CD14-positive monocyte (primary cell): ENCODE measurements around the gene GRK2. TPM values are rescaled to one million over a fixed set of nuclear protein-coding genes. Genes with fewer than 3 reads are reported as not detected.

ENCODE experiments used
- DNase-seq, 3 donors: peaks; one replicate each; pipeline ENCODE4 v3.0.0-alpha.2; 2011 to 2022
- H2AFZ ChIP-seq: 2 replicates; pipeline ENCODE4 v1.6.0; 2012; ENCODE audit warnings: mild to moderate bottlenecking, low read depth, low read length, inconsistent platforms; ENCODE audit not compliant: insufficient read depth, poor library complexity, severe bottlenecking
- H3K27ac ChIP-seq, 2 donors: 1 replicate in 1 of 2; 2 replicates in 1 of 2; pipeline ENCODE4 v1.5.1; 2012 to 2013; ENCODE audit warnings: low read length in 2 of 2, control low read depth in 1 of 2, inconsistent platforms in 1 of 2, low read depth in 1 of 2, mild to moderate bottlenecking in 1 of 2
- H3K27me3 ChIP-seq, 2 donors: one replicate each; pipeline versions ENCODE4 v1.6.0 to v1.6.1; 2011 to 2013; ENCODE audit warnings: low read length in 2 of 2; ENCODE audit not compliant: control insufficient read depth in 2 of 2, insufficient read depth in 2 of 2
- H3K36me3 ChIP-seq, 2 donors: replicated peaks in 1 of 2; 1 replicate in 1 of 2; 2 replicates in 1 of 2; pipeline versions ENCODE4 v1.5.1 to v1.6.1; 2012 to 2013; ENCODE audit warnings: low read length in 2 of 2, control low read depth in 1 of 2, inconsistent platforms in 1 of 2, mild to moderate bottlenecking in 1 of 2; ENCODE audit not compliant: insufficient read depth in 2 of 2, control insufficient read depth in 1 of 2
- H3K4me1 ChIP-seq, 2 donors: 1 replicate in 1 of 2; 2 replicates in 1 of 2; pipeline versions ENCODE4 v1.5.1 to v1.6.1; 2012 to 2013; ENCODE audit warnings: low read length in 2 of 2, control low read depth in 1 of 2, inconsistent platforms in 1 of 2, mild to moderate bottlenecking in 1 of 2, moderate library complexity in 1 of 2; ENCODE audit not compliant: insufficient read depth in 2 of 2, control insufficient read depth in 1 of 2
- H3K4me2 ChIP-seq: replicated peaks from 2 replicates; pipeline ENCODE3; 2012; ENCODE audit warnings: low read length, moderate library complexity, mild to moderate bottlenecking; ENCODE audit not compliant: poor library complexity, severe bottlenecking; ENCODE audit errors: extremely low read depth
- H3K4me3 ChIP-seq, 3 experiments: fragments of 200-600 bp in 1 of 3; sonication (generic) in 1 of 3; replicated peaks in 1 of 3; 1 replicate in 2 of 3; 2 replicates in 1 of 3; pipeline ENCODE4 v1.5.1; 2011 to 2013; ENCODE audit warnings: low read length in 3 of 3, mild to moderate bottlenecking in 3 of 3, control low read depth in 2 of 3, low read depth in 2 of 3, inconsistent platforms in 1 of 3, moderate library complexity in 1 of 3
- H3K79me2 ChIP-seq: 2 replicates; pipeline ENCODE4 v1.6.0; 2012; ENCODE audit warnings: mild to moderate bottlenecking, control low read depth, inconsistent platforms, low read length, moderate library complexity; ENCODE audit not compliant: insufficient read depth
- H3K9ac ChIP-seq: 2 replicates; pipeline ENCODE4 v1.6.0; 2017; ENCODE audit warnings: low read length, mild to moderate bottlenecking; ENCODE audit not compliant: insufficient read depth, poor library complexity, severe bottlenecking
- H3K9me3 ChIP-seq, 2 donors: replicated peaks in 1 of 2; 1 replicate in 1 of 2; 2 replicates in 1 of 2; pipeline versions ENCODE4 v1.5.1 to v1.6.1; 2012 to 2013; ENCODE audit warnings: low read length in 2 of 2, control low read depth in 1 of 2; ENCODE audit not compliant: control insufficient read depth in 1 of 2, insufficient read depth in 1 of 2
- H4K20me1 ChIP-seq: 2 replicates; pipeline ENCODE4 v1.6.0; 2012; ENCODE audit warnings: mild to moderate bottlenecking, low read length, control low read depth, moderate library complexity; ENCODE audit not compliant: insufficient read depth
- H3K27ac Mint-ChIP-seq, 7 donors: one replicate each; pipeline ENCODE4 v1.8.0; 2020; ENCODE audit warnings: mild to moderate bottlenecking in 7 of 7, mixed read lengths in 7 of 7, moderate library complexity in 6 of 7, inconsistent platforms in 2 of 7
- H3K27me3 Mint-ChIP-seq, 3 donors: one replicate each; pipeline ENCODE4 v1.8.0; 2021 to 2022; ENCODE audit warnings: low read depth in 3 of 3, mild to moderate bottlenecking in 3 of 3, mixed read lengths in 3 of 3, moderate library complexity in 3 of 3, inconsistent platforms in 1 of 3
- H3K36me3 Mint-ChIP-seq, 2 donors: one replicate each; pipeline ENCODE4 v1.8.0; 2020; ENCODE audit warnings: mixed read lengths in 2 of 2, inconsistent platforms in 1 of 2, mild to moderate bottlenecking in 1 of 2
- H3K4me1 Mint-ChIP-seq: one replicate; pipeline ENCODE4 v1.8.0; 2020; ENCODE audit warnings: mild to moderate bottlenecking, mixed read lengths
- H3K4me3 Mint-ChIP-seq, 2 donors: one replicate each; pipeline ENCODE4 v1.8.0; 2020; ENCODE audit warnings: mild to moderate bottlenecking in 2 of 2, mixed read lengths in 2 of 2, moderate library complexity in 1 of 2
- H3K9me3 Mint-ChIP-seq, 7 donors: one replicate each; pipeline ENCODE4 v1.8.0; 2020 to 2022; ENCODE audit warnings: mixed read lengths in 7 of 7, mild to moderate bottlenecking in 6 of 7, moderate library complexity in 6 of 7, inconsistent platforms in 2 of 7
- CTCF ChIP-seq: fragments of 200-600 bp; IDR thresholded peaks from one replicate; pipeline ENCODE4 v1.8.0; 2022; ENCODE audit warnings: antibody characterized with exemption, mild to moderate bottlenecking
- WGBS: methylation state at CpG from one replicate; pipeline ENCODE4 v1.1.5; 2013; ENCODE audit warnings: missing lambda C conversion rate; ENCODE audit not compliant: insufficient coverage; 5-methylcytosine and 5-hydroxymethylcytosine counted together
- intact Hi-C, 2 donors: fragments of 100-400 bp; cut with micrococcal nuclease; formaldehyde crosslinking; loops; one replicate each; pipeline versions ENCODE4 v1.15.0 to v1.15.1; 2023
- polyA plus RNA-seq, 3 donors: library from polyadenylated mRNA; depleted of rRNA in 1 of 3; unstranded in 2 of 3; stranded (reverse) in 1 of 3; fragments of 300-500 nt in 2 of 3; fragments of >200 nt in 1 of 3; fragmentation: Illumina TruSeq in 2 of 3; gene quantifications; 1 replicate in 2 of 3; 2 replicates in 1 of 3; pipeline ENCODE4 v1.2.3, GENCODE V29; 2012 to 2021

GRK2 gene
- polyA plus RNA-seq, 3 donors = 34.9 to 777 (median 43.0) TPM

GRCh38 chr11:67323526-67323925 is 57.3 kb downstream of the GRK2 start:
- H3K36me3 ChIP-seq = no peaks in the 10 kb centered on the region
- Mint-ChIP-seq H3K4me3 (no peak overlapping the region), H3K36me3 (no peaks in the 10 kb centered on the region), H3K27ac (no peak overlapping the region), H3K9me3 (no peaks in the 10 kb centered on the region), H3K27me3 (peaks cover 2 to 7% (median 6%) of the 10 kb centered on the region in 3 donors), H3K4me1 (peaks cover 2% of the 10 kb centered on the region)
- peaks cover 0 to under 1% of the 10 kb centered on the region in 2 donors for H3K4me1 ChIP-seq
- no peaks in the 10 kb centered on the region for H3K9me3 ChIP-seq
- no peaks in the 10 kb centered on the region for H3K79me2 ChIP-seq
- H2AFZ ChIP-seq = no peak overlapping the region
- WGBS = 99% methylated on average over 6 of the region's 7 CpGs
- H3K9ac ChIP-seq = no peak overlapping the region
- intact Hi-C loops = no loop called here
- DNase-seq = no peak
- no peaks in the 10 kb centered on the region for H3K27me3 ChIP-seq
- no peaks in the 10 kb centered on the region for H4K20me1 ChIP-seq
- H3K4me3 ChIP-seq = no peak overlapping the region
- TF ChIP-seq CTCF = no peak
- no peak overlapping the region for H3K27ac ChIP-seq
- no peak overlapping the region for H3K4me2 ChIP-seq

GRCh38 chr11:67332081-67332691 is 65.9 kb downstream of the GRK2 start:
- Mint-ChIP-seq H3K36me3 (no peaks in the 10 kb centered on the region), H3K27me3 (peaks cover 0 to 1% (median 0%) of the 10 kb centered on the region in 3 donors), H3K4me3 (no peak overlapping the region), H3K27ac (no peak overlapping the region), H3K9me3 (no peaks in the 10 kb centered on the region), H3K4me1 (no peaks in the 10 kb centered on the region)
- WGBS = 94% methylated on average over 5 of the region's 6 CpGs
- H3K36me3 ChIP-seq = no peaks in the 10 kb centered on the region
- TF ChIP-seq CTCF = no peak
- H3K4me2 ChIP-seq = no peak overlapping the region
- no peak overlapping the region for H3K9ac ChIP-seq
- H3K4me1 ChIP-seq = no peaks in the 10 kb centered on the region
- H3K4me3 ChIP-seq = no peak overlapping the region
- H4K20me1 ChIP-seq = no peaks in the 10 kb centered on the region
- no peaks in the 10 kb centered on the region for H3K79me2 ChIP-seq
- H2AFZ ChIP-seq = no peak overlapping the region
- H3K9me3 ChIP-seq = no peaks in the 10 kb centered on the region
- intact Hi-C loops = no loop called here
- no peak overlapping the region for H3K27ac ChIP-seq
- H3K27me3 ChIP-seq = no peaks in the 10 kb centered on the region
- DNase-seq = no peak

Other genes starting within 250 kb of the GRK2 start
- not detected for gene SYT12, start 243.3 kb upstream of the GRK2 start, polyA plus RNA-seq
- gene RHOD, start 209.6 kb upstream of the GRK2 start, polyA plus RNA-seq = not detected
- 10 to 100 TPM in 1 of 3 donors, 1 to 10 TPM in 2; 2.6 to 98.9 (median 3.9) TPM for gene KDM2A, start 147.2 kb upstream of the GRK2 start, polyA plus RNA-seq
- gene ANKRD13D, start 22.8 kb downstream of the GRK2 start, polyA plus RNA-seq = 100 to 1,000 TPM in 1 of 3 donors, 10 to 100 TPM in 1, 1 to 10 TPM in 1; 9.1 to 389 (median 10.3) TPM
- gene SSH3, start 37.1 kb downstream of the GRK2 start, polyA plus RNA-seq = 10 to 100 TPM in 1 of 3 donors, 1 to 10 TPM in 2; 3.6 to 23.3 (median 5.8) TPM
- 100 to 1,000 TPM; 157 to 205 (median 176) TPM for gene POLD4, start 87.1 kb downstream of the GRK2 start, polyA plus RNA-seq
- gene CLCF1, start 107.1 kb downstream of the GRK2 start, polyA plus RNA-seq = 10 to 100 TPM in 1 of 3 donors, under 1 TPM in 2; 0.44 to 14.8 (median 0.94) TPM
- gene RAD9A, start 125.5 kb downstream of the GRK2 start, polyA plus RNA-seq = 10 to 100 TPM in 1 of 3 donors, 1 to 10 TPM in 2; 3.7 to 31.7 (median 3.8) TPM
- 100 to 1,000 TPM; 209 to 551 (median 461) TPM for gene PPP1CA, start 135.4 kb downstream of the GRK2 start, polyA plus RNA-seq
- gene TBC1D10C, start 137.6 kb downstream of the GRK2 start, polyA plus RNA-seq = 10 to 100 TPM; 68.6 to 72.9 (median 71.6) TPM
- gene CARNS1, start 149.2 kb downstream of the GRK2 start, polyA plus RNA-seq = under 1 TPM in 1 of 3 donors, not detected in 2; 0.09 TPM
- 100 to 1,000 TPM in 1 of 3 donors, 10 to 100 TPM in 2; 51.6 to 101 (median 53.8) TPM for gene RPS6KB2, start 162.0 kb downstream of the GRK2 start, polyA plus RNA-seq
- gene PTPRCAP, start 171.2 kb downstream of the GRK2 start, polyA plus RNA-seq = 10 to 100 TPM in 1 of 3 donors, 1 to 10 TPM in 2; 2.1 to 14.3 (median 2.8) TPM
- gene CORO1B, start 177.0 kb downstream of the GRK2 start, polyA plus RNA-seq = 100 to 1,000 TPM; 105 to 151 (median 106) TPM
- gene GPR152, start 186.3 kb downstream of the GRK2 start, polyA plus RNA-seq = not detected
- 1 to 10 TPM in 1 of 3 donors, under 1 TPM in 1, not detected in 1; 0.28 to 1.7 TPM for gene CABP4, start 188.9 kb downstream of the GRK2 start, polyA plus RNA-seq
- gene TMEM134, start 202.8 kb downstream of the GRK2 start, polyA plus RNA-seq = 100 to 1,000 TPM in 1 of 3 donors, 10 to 100 TPM in 2; 67.4 to 104 (median 76.8) TPM
- gene AIP, start 216.6 kb downstream of the GRK2 start, polyA plus RNA-seq = 100 to 1,000 TPM in 1 of 3 donors, 10 to 100 TPM in 2; 76.7 to 132 (median 99.3) TPM
- 100 to 1,000 TPM in 1 of 3 donors, 10 to 100 TPM in 2; 11.7 to 122 (median 22.2) TPM for gene PITPNM1, start 238.9 kb downstream of the GRK2 start, polyA plus RNA-seq
- gene CDK2AP2, start 241.7 kb downstream of the GRK2 start, polyA plus RNA-seq = 10 to 100 TPM; 47.8 to 80.2 (median 78.5) TPM